ENCODE results near the gene NOL12. TPM values are rescaled to one million over a fixed set of nuclear protein-coding genes. Genes with fewer than 3 reads are reported as not detected.
"Not testable (repeated sequence)": the region's sequence is repeated elsewhere in the genome, so short reads cannot be mapped to it uniquely, and the experiment has no call there.

NOL12 gene
- total RNA-seq, 1 donor from 2014 or later, result 23.9 TPM

DNA sequence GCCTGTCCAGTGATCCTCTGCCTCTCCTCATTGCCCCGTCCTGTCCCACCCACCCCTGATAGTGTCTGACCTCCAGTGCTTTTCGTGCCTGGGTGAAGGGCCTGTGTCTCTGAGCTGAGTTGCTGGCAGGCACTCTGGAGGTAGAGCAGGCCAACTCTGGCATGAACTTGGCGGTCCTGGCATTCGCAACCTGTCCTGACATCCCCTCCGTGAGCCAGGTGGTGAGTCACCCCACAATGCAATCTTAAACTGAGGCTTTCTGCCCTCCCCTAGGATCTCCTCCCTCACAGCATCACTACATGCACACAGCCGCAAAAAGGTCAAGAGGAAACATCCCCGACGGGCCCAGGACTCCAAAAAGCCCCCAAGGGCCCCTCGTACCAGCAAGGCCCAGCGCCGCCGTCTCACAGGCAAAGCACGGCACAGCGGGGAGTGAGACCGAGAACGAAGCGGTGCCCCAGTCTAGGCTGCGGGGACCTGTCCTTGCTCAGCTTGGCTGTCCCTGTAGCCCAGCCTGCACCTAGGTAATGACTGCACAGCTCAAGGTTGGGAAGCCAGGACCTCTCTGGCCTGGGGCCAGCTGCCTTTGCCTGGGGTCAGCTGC lies 4.9 kb downstream of the NOL12 start:
- no peaks in the 10 kb centered on the region for H3K27me3 Mint-ChIP-seq
- no peaks in the 10 kb centered on the region for H3K9me3 Mint-ChIP-seq
- TF ChIP-seq, protein P1, sequence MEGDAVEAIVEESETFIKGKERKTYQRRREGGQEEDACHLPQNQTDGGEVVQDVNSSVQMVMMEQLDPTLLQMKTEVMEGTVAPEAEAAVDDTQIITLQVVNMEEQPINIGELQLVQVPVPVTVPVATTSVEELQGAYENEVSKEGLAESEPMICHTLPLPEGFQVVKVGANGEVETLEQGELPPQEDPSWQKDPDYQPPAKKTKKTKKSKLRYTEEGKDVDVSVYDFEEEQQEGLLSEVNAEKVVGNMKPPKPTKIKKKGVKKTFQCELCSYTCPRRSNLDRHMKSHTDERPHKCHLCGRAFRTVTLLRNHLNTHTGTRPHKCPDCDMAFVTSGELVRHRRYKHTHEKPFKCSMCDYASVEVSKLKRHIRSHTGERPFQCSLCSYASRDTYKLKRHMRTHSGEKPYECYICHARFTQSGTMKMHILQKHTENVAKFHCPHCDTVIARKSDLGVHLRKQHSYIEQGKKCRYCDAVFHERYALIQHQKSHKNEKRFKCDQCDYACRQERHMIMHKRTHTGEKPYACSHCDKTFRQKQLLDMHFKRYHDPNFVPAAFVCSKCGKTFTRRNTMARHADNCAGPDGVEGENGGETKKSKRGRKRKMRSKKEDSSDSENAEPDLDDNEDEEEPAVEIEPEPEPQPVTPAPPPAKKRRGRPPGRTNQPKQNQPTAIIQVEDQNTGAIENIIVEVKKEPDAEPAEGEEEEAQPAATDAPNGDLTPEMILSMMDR (conservative IDR thresholded peaks at IDR 0.05), result no peak
- no peak overlapping the region for H3K27ac Mint-ChIP-seq
- no peak overlapping the region for H3K4me3 Mint-ChIP-seq
- DNase-seq (ENCODE audit: extremely low spot score, unreplicated experiment), result no peak
- H3K36me3 Mint-ChIP-seq, result peaks cover 9% of the 10 kb centered on the region
- peaks cover 10% of the 10 kb centered on the region for H3K4me1 Mint-ChIP-seq (ENCODE audit: unreplicated experiment)

DNA sequence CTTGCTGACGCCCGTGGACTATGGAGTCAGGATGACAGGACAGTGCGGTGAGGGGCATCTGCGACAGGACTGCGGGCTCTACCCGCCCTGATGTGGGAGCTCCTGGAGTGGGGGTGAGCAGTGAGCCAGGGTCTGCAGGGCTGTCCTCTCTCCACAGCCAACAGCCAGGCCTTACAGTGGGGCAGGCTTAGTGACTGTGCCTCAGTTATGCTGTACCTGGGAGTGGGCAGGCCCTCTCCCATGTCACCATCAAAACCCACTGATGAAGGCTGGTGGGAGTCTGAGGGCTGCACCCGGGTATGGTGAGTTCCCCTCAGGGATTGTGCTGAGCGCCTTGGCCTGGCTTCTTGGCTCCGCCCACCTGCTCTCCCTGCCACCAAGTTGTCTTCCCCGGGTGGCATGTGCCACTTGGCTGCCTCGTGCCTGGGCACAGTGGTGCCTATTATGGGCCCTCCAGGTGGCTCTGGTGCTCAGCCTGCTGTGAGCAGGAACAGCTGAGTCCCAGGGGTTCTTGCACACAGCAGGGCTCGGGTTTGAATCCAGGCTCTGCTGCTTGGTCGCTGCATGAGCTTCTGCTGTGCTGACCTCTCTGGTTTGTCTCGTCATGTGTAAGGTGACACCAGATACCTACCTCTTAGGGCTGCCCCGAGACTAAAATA lies 6.6 kb downstream of the NOL12 start:
- Mint-ChIP-seq H3K27ac (no peak overlapping the region), H3K4me3 (no peak overlapping the region), H3K4me1 (ENCODE audit: unreplicated experiment) (peaks cover 16% of the 10 kb centered on the region), H3K9me3 (no peaks in the 10 kb centered on the region), H3K36me3 (peaks cover 11% of the 10 kb centered on the region), H3K27me3 (no peaks in the 10 kb centered on the region)
- DNase-seq (ENCODE audit: extremely low spot score, unreplicated experiment), result no peak
- TF ChIP-seq, protein P1 (conservative IDR thresholded peaks at IDR 0.05), result no peak

DNA sequence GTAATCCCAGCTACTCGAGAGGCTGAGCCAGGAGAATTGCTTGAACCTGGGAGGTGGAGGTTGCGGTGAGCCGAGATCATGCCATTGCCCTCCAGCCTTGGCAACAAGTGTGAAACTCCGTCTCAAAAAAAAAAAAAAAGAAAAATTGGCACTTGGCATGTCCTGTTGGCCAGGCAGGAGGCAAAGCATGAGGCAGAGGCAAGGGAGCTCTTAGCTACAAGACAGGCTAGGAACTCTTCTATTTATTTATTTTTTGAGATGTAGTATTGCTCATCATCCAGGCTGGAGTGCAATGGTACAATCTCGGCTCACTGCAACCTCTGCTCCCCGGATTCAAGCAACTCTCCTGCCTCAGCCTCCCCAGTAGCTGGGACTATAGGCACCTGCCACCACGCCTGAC lies 8.0 kb downstream of the NOL12 start:
- not testable (repeated sequence) for H3K27ac Mint-ChIP-seq; DNase-seq (ENCODE audit: extremely low spot score, unreplicated experiment); H3K27me3 Mint-ChIP-seq; H3K9me3 Mint-ChIP-seq; H3K36me3 Mint-ChIP-seq; H3K4me3 Mint-ChIP-seq
- H3K4me1 Mint-ChIP-seq (ENCODE audit: unreplicated experiment), result peaks cover 16% of the 10 kb centered on the region

DNA sequence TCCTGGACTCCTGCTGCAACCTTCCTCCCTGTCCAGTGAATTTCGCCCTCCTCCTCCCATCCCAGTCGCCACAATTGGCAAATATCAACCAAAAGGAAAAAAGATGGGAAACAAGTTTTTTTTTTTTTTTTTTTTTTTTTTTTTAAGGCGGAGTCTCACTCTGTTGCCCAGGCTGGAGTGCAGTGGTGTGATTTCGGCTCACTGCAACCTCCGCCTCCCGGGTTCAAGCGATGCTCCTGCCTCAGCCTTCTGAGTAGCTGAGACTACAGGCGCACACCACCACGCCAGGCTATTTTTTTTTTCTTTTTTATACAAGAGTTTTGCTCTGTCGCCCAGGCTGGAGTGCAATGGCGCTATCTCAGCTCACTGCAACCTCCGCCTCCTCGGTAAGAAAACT lies 10.1 kb downstream of the NOL12 start:
- H3K9me3 Mint-ChIP-seq; DNase-seq (ENCODE audit: extremely low spot score, unreplicated experiment); H3K36me3 Mint-ChIP-seq; H3K27me3 Mint-ChIP-seq: not testable (repeated sequence)
- Mint-ChIP-seq H3K27ac (peak overlapping the region; percentile 93), H3K4me3 (peak overlapping the region; percentile 87), H3K4me1 (ENCODE audit: unreplicated experiment) (peaks cover 16% of the 10 kb centered on the region)

DNA sequence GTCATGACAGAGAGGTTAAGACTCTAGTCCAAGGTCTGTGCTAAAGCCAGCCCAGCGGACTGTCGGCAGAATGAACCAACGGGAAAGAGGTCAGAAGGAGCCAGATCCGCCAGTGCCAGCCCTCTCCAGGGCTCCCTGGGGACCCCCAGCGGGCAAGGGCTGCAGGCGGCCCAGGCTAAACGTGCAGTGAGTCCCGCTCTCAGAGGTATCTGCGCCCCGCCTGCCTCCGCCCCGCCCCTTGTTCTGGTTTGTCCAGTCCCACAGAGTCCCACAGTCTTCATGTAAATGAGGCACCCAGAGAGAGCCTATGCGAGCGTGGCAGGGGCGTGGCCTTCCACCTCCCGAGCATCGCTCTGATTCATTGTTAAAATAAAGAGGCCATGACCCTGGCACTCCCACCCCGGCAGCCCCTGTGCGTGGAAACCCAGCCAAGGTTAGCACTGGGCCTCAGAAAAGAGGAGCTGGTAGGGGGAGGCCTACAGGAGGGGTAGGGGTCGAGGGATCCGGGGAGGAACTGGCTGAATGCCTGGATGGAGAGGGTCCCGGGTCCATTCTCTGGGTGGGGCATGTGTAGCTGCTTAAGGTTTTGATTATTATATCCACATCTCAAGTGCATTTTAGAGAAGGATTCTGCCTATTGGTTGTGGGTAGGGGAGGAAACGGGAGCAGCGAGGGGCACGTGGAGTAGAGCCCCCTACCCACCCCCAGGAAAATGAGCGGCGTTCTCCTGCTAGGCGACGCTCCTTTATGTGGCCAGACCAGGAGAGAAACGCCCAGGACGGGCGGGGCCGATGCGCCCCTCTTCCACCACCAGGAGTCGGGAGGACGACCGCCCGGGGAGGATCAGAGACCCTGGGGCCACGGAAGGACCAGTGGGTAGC lies 10.8 kb downstream of the NOL12 start, which contains the start of gene TRIOBP:
TSS of gene TRIOBP (plus strand) at position 392 of the 881 bp plus-strand sequence. CDS start 4,318 bp downstream, outside the sequence.
- no peaks in the 10 kb centered on the region for H3K9me3 Mint-ChIP-seq
- TF ChIP-seq, protein P1 (conservative IDR thresholded peaks at IDR 0.05), result peak; percentile 67
- DNase-seq (ENCODE audit: extremely low spot score, unreplicated experiment), result peak; percentile 93
- H3K4me3 Mint-ChIP-seq, result peak within 1 kb of the TSS; percentile 87
- H3K4me1 Mint-ChIP-seq (ENCODE audit: unreplicated experiment), result peaks cover 16% of the 10 kb centered on the region
- H3K27ac Mint-ChIP-seq, result peak within 1 kb of the TSS; percentile 93
- H3K36me3 Mint-ChIP-seq, result peaks cover 4% of the 10 kb centered on the region
- no peaks in the 10 kb centered on the region for H3K27me3 Mint-ChIP-seq

DNA sequence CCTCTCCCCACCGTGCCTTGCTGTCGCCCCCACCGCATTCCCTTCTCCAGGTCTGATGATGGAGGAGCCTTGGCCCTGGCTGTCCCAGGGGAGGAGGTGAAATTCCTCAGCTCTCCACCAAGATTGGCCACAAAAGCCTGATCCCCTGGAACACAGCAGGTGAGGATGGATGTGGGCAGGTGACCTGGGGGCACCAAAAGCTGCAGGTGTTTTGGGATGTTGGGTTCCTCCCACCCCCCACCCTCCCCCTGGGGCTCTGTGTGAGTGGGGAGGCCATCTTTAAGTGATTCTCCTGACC lies 11.3 kb downstream of the NOL12 start:
- H3K9me3 Mint-ChIP-seq, result no peaks in the 10 kb centered on the region
- H3K36me3 Mint-ChIP-seq, result peaks cover 4% of the 10 kb centered on the region
- no peak for DNase-seq (ENCODE audit: extremely low spot score, unreplicated experiment)
- TF ChIP-seq, protein P1 (conservative IDR thresholded peaks at IDR 0.05), result peak; percentile 30
- H3K4me1 Mint-ChIP-seq (ENCODE audit: unreplicated experiment), result peaks cover 16% of the 10 kb centered on the region
- H3K27ac Mint-ChIP-seq, result no peak overlapping the region
- H3K4me3 Mint-ChIP-seq, result peak overlapping the region; percentile 87
- H3K27me3 Mint-ChIP-seq, result no peaks in the 10 kb centered on the region

Measured in type B pancreatic cell (in vitro differentiated cells).